WTC11 (cell line): Measurements from ENCODE around the gene TBC1D14. TPM values are rescaled to one million over a fixed set of nuclear protein-coding genes. Genes with fewer than 3 reads are reported as not detected.

Experiments
- ATAC-seq: fragments of 200-7000 bp; cut with Tn5 transposase; 2 replicates; pipeline ENCODE4 v1.10.0; 2021; ENCODE audit warnings: mild to moderate bottlenecking, moderate library complexity
- CTCF ChIA-PET: fragments of 300-600 bp; sonication (Branson Sonifier 250); formaldehyde crosslinking; loops from one replicate; lab custom pipeline; 2021; ENCODE audit warnings: antibody characterized with exemption; lab: Charles Lee
- POLR2A ChIA-PET: fragments of 350-600 bp; sonication (Branson Sonifier 250); formaldehyde crosslinking; loops from one replicate; lab custom pipeline; 2021; ENCODE audit warnings: antibody characterized with exemption; lab: Charles Lee
- DNase-seq: peaks from one replicate; pipeline ENCODE4 v3.0.0; 2021; ENCODE audit warnings: low spot score
- H3K27ac Mint-ChIP-seq: 2 replicates; pipeline ENCODE4 v1.8.0; 2021; ENCODE audit warnings: mixed read lengths
- H3K27me3 Mint-ChIP-seq: 2 replicates; pipeline ENCODE4 v1.8.0; 2021; ENCODE audit warnings: low read depth, mild to moderate bottlenecking, moderate library complexity, mixed read lengths
- H3K36me3 Mint-ChIP-seq: 2 replicates; pipeline ENCODE4 v1.8.0; 2021; ENCODE audit warnings: mixed read lengths
- H3K4me1 Mint-ChIP-seq: 2 replicates; pipeline ENCODE4 v1.8.0; 2022; ENCODE audit warnings: mixed read lengths
- H3K4me3 Mint-ChIP-seq: 2 replicates; pipeline ENCODE4 v1.8.0; 2021; ENCODE audit warnings: mild to moderate bottlenecking, moderate library complexity, mixed read lengths
- H3K9me3 Mint-ChIP-seq: 2 replicates; pipeline ENCODE4 v1.8.0; 2021; ENCODE audit warnings: mixed read lengths
- HMGA2 ChIP-seq: fragments of 250-450 bp; sonication (Bioruptor Pico); IDR thresholded peaks from 2 replicates; pipeline ENCODE4 v1.4.0; 2021; ENCODE audit warnings: mild to moderate bottlenecking, moderate library complexity
- KAT7 ChIP-seq: sonication (generic); formaldehyde crosslinking; IDR thresholded peaks from 2 replicates; pipeline ENCODE4 v1.8.1; 2023; ENCODE audit warnings: missing genetic modification reagents, mild to moderate bottlenecking, borderline replicate concordance
- NFE2L1 ChIP-seq: sonication (generic); formaldehyde crosslinking; IDR thresholded peaks from 2 replicates; pipeline ENCODE4 v1.8.1; 2023; ENCODE audit warnings: missing genetic modification reagents
- PRRX2 ChIP-seq: fragments of 250-450 bp; sonication (Bioruptor Pico); IDR thresholded peaks from 2 replicates; pipeline ENCODE4 v1.8.0; 2021; ENCODE audit warnings: mild to moderate bottlenecking
- RORB ChIP-seq: fragments of 250-450 bp; sonication (Bioruptor Pico); IDR thresholded peaks from 2 replicates; pipeline ENCODE4 v1.9.0; 2021; ENCODE audit warnings: mild to moderate bottlenecking
- ZNF138 ChIP-seq: sonication (generic); formaldehyde crosslinking; conservative IDR thresholded peaks from 2 replicates; pipeline ENCODE4 v1.8.1; 2022; ENCODE audit warnings: mild to moderate bottlenecking, moderate library complexity, missing genetic modification reagents
- ZNF232 ChIP-seq: sonication (generic); formaldehyde crosslinking; IDR thresholded peaks from 2 replicates; pipeline ENCODE4 v1.8.0; 2022; ENCODE audit warnings: mild to moderate bottlenecking, missing genetic modification reagents
- ZNF416 ChIP-seq: fragments of 250-450 bp; sonication (Bioruptor Pico); IDR thresholded peaks from 2 replicates; pipeline ENCODE4 v1.9.0; 2021; ENCODE audit warnings: mild to moderate bottlenecking, inconsistent platforms
- total RNA-seq: library from RNA; stranded (reverse); gene quantifications from 3 replicates; pipeline ENCODE4 v1.2.3, GENCODE V29; 2021
- TF ChIP-seq, protein P1 (sequence below): sonication (generic); formaldehyde crosslinking; IDR thresholded peaks from 2 replicates; pipeline ENCODE4 v1.8.0; 2022; ENCODE audit warnings: missing genetic modification reagents
- TF ChIP-seq, protein P2 (sequence below): sonication (generic); formaldehyde crosslinking; IDR thresholded peaks from 2 replicates; pipeline ENCODE4 v1.8.1; 2023; ENCODE audit warnings: mild to moderate bottlenecking, missing genetic modification reagents
- TF ChIP-seq, protein P3 (sequence below): sonication (generic); formaldehyde crosslinking; IDR thresholded peaks from 2 replicates; pipeline ENCODE4 v1.8.1; 2022; ENCODE audit warnings: mild to moderate bottlenecking, missing genetic modification reagents, moderate library complexity, borderline replicate concordance
- TF ChIP-seq, protein P4 (sequence below): sonication (generic); formaldehyde crosslinking; IDR thresholded peaks from 2 replicates; pipeline ENCODE4 v1.8.0; 2022; ENCODE audit warnings: mild to moderate bottlenecking, missing genetic modification reagents
- TF ChIP-seq, protein P5 (sequence below): sonication (generic); formaldehyde crosslinking; IDR thresholded peaks from 2 replicates; pipeline ENCODE4 v1.8.1; 2023; ENCODE audit warnings: mild to moderate bottlenecking, missing genetic modification reagents, moderate library complexity
- TF ChIP-seq, protein P6 (sequence below): fragments of 250-450 bp; sonication (Bioruptor Pico); IDR thresholded peaks from 2 replicates; pipeline ENCODE4 v1.9.0; 2021; ENCODE audit warnings: mild to moderate bottlenecking
- TF ChIP-seq, protein P7 (sequence below): fragments of 250-450 bp; sonication (Bioruptor Pico); IDR thresholded peaks from 2 replicates; pipeline ENCODE4 v1.8.0; 2021; ENCODE audit warnings: mild to moderate bottlenecking
- TF ChIP-seq, protein P8 (sequence below): sonication (generic); formaldehyde crosslinking; IDR thresholded peaks from 2 replicates; pipeline ENCODE4 v1.8.0; 2023; ENCODE audit warnings: missing genetic modification reagents, mild to moderate bottlenecking, borderline replicate concordance
- TF ChIP-seq, protein P9 (sequence below): sonication (generic); formaldehyde crosslinking; IDR thresholded peaks from 2 replicates; pipeline ENCODE4 v1.8.0; 2022; ENCODE audit warnings: mild to moderate bottlenecking, missing genetic modification reagents

Gene TBC1D14
- total RNA-seq, 1 experiment from 2014 or later = 45.1 TPM

DNA sequence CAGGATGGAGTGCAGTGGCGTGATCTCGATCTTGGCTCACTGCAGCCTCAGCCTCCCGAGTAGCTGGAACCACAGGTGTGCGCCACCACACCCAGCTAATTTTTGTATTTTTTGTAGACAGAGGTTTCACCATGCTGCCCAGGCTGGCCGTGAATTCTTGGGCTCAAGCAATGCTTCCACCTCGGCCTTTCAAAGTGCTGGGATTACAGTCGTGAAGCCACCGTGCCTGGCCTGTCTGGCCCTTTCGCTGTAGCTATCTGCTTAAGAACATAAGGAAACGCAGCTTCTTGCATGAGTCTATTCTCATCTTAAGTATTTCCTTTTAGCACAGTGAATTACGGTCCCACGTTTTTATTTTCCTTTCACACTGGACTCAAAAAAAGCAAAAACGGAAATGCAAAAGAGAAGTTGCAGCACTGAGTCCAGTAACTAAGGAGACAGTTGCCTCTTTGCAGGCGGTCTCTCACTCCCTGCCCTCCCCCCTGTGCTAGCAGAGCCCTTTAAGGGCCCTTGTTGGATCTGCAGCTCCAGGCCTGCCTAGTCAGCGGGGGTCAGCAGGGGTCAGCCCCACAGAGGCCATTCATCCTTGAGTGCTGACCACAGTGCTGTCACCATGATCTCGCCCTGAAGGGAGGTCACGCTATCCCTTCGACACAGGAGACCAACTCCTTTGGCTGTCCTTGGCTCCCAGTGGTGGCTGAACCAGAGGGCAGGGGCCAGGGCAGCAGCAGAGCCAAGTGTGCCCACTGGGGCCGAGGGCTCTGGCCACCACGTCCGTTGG is 21.8 kb upstream of the TBC1D14 start (continued):
- TF ChIP-seq, protein P1, sequence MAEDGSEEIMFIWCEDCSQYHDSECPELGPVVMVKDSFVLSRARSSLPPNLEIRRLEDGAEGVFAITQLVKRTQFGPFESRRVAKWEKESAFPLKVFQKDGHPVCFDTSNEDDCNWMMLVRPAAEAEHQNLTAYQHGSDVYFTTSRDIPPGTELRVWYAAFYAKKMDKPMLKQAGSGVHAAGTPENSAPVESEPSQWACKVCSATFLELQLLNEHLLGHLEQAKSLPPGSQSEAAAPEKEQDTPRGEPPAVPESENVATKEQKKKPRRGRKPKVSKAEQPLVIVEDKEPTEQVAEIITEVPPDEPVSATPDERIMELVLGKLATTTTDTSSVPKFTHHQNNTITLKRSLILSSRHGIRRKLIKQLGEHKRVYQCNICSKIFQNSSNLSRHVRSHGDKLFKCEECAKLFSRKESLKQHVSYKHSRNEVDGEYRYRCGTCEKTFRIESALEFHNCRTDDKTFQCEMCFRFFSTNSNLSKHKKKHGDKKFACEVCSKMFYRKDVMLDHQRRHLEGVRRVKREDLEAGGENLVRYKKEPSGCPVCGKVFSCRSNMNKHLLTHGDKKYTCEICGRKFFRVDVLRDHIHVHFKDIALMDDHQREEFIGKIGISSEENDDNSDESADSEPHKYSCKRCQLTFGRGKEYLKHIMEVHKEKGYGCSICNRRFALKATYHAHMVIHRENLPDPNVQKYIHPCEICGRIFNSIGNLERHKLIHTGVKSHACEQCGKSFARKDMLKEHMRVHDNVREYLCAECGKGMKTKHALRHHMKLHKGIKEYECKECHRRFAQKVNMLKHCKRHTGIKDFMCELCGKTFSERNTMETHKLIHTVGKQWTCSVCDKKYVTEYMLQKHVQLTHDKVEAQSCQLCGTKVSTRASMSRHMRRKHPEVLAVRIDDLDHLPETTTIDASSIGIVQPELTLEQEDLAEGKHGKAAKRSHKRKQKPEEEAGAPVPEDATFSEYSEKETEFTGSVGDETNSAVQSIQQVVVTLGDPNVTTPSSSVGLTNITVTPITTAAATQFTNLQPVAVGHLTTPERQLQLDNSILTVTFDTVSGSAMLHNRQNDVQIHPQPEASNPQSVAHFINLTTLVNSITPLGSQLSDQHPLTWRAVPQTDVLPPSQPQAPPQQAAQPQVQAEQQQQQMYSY (CRISPR knock-in tag) = no peak
- TF ChIP-seq, protein P2, sequence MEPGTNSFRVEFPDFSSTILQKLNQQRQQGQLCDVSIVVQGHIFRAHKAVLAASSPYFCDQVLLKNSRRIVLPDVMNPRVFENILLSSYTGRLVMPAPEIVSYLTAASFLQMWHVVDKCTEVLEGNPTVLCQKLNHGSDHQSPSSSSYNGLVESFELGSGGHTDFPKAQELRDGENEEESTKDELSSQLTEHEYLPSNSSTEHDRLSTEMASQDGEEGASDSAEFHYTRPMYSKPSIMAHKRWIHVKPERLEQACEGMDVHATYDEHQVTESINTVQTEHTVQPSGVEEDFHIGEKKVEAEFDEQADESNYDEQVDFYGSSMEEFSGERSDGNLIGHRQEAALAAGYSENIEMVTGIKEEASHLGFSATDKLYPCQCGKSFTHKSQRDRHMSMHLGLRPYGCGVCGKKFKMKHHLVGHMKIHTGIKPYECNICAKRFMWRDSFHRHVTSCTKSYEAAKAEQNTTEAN = no peak
- TF ChIP-seq, protein P3, sequence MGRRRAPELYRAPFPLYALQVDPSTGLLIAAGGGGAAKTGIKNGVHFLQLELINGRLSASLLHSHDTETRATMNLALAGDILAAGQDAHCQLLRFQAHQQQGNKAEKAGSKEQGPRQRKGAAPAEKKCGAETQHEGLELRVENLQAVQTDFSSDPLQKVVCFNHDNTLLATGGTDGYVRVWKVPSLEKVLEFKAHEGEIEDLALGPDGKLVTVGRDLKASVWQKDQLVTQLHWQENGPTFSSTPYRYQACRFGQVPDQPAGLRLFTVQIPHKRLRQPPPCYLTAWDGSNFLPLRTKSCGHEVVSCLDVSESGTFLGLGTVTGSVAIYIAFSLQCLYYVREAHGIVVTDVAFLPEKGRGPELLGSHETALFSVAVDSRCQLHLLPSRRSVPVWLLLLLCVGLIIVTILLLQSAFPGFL = no peak
- TF ChIP-seq KAT7 (CRISPR knock-in tag) = no peak
- TF ChIP-seq, protein P4, sequence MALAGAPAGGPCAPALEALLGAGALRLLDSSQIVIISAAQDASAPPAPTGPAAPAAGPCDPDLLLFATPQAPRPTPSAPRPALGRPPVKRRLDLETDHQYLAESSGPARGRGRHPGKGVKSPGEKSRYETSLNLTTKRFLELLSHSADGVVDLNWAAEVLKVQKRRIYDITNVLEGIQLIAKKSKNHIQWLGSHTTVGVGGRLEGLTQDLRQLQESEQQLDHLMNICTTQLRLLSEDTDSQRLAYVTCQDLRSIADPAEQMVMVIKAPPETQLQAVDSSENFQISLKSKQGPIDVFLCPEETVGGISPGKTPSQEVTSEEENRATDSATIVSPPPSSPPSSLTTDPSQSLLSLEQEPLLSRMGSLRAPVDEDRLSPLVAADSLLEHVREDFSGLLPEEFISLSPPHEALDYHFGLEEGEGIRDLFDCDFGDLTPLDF (CRISPR knock-in tag) = no peak
- TF ChIP-seq PRRX2 (CRISPR knock-in tag) = no peak
- no peak for TF ChIP-seq HMGA2 (CRISPR knock-in tag)
- TF ChIP-seq, protein P5, sequence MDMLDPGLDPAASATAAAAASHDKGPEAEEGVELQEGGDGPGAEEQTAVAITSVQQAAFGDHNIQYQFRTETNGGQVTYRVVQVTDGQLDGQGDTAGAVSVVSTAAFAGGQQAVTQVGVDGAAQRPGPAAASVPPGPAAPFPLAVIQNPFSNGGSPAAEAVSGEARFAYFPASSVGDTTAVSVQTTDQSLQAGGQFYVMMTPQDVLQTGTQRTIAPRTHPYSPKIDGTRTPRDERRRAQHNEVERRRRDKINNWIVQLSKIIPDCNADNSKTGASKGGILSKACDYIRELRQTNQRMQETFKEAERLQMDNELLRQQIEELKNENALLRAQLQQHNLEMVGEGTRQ (CRISPR knock-in tag) = no peak
- TF ChIP-seq, protein P6, sequence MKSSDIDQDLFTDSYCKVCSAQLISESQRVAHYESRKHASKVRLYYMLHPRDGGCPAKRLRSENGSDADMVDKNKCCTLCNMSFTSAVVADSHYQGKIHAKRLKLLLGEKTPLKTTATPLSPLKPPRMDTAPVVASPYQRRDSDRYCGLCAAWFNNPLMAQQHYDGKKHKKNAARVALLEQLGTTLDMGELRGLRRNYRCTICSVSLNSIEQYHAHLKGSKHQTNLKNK (CRISPR knock-in tag) = no peak
- no peak for TF ChIP-seq ZNF138
- no peak for TF ChIP-seq NFE2L1 (CRISPR knock-in tag)
- TF ChIP-seq, protein P7, sequence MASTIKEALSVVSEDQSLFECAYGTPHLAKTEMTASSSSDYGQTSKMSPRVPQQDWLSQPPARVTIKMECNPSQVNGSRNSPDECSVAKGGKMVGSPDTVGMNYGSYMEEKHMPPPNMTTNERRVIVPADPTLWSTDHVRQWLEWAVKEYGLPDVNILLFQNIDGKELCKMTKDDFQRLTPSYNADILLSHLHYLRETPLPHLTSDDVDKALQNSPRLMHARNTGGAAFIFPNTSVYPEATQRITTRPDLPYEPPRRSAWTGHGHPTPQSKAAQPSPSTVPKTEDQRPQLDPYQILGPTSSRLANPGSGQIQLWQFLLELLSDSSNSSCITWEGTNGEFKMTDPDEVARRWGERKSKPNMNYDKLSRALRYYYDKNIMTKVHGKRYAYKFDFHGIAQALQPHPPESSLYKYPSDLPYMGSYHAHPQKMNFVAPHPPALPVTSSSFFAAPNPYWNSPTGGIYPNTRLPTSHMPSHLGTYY (CRISPR knock-in tag) = no peak

DNA sequence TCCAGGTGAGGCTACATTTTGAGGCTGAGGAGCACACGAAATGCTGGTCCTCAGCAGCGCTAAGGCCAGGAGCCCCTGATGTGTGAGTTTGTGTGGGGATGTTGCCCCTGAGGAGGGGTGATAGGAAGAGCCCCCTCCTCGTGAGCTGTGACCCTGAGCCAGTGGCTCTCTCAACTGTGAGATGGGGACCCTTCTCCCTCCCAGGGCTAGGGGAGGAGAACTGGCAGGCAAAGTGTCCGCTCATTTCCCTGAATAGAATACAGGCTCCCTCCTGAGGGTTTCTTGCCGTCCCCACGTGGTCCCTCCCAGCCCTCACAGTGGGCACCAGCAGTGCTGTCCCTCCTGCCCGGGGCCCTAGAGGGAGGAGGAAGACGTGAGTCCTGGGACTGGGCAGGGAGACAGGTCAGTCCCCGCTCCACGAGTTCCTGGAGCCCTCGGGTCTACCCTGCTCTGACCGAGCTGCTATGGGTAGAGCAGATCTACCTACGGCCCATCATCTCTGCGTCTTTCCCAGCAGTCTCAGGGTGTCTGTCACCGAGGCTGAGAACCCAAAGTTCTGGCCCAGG is 21.0 kb upstream of the TBC1D14 start:
- ChIA-PET POLR2A (no interaction called here), CTCF (no interaction called here)
- Mint-ChIP-seq H3K4me3 (no peak overlapping the region), H3K9me3 (peaks cover 10% of the 10 kb centered on the region), H3K36me3 (peaks cover 12% of the 10 kb centered on the region), H3K27ac (no peak overlapping the region), H3K4me1 (peaks cover 10% of the 10 kb centered on the region), H3K27me3 (no peaks in the 10 kb centered on the region)
- DNase-seq (no peak), ATAC-seq (no peak)
- TF ChIP-seq, protein P8, sequence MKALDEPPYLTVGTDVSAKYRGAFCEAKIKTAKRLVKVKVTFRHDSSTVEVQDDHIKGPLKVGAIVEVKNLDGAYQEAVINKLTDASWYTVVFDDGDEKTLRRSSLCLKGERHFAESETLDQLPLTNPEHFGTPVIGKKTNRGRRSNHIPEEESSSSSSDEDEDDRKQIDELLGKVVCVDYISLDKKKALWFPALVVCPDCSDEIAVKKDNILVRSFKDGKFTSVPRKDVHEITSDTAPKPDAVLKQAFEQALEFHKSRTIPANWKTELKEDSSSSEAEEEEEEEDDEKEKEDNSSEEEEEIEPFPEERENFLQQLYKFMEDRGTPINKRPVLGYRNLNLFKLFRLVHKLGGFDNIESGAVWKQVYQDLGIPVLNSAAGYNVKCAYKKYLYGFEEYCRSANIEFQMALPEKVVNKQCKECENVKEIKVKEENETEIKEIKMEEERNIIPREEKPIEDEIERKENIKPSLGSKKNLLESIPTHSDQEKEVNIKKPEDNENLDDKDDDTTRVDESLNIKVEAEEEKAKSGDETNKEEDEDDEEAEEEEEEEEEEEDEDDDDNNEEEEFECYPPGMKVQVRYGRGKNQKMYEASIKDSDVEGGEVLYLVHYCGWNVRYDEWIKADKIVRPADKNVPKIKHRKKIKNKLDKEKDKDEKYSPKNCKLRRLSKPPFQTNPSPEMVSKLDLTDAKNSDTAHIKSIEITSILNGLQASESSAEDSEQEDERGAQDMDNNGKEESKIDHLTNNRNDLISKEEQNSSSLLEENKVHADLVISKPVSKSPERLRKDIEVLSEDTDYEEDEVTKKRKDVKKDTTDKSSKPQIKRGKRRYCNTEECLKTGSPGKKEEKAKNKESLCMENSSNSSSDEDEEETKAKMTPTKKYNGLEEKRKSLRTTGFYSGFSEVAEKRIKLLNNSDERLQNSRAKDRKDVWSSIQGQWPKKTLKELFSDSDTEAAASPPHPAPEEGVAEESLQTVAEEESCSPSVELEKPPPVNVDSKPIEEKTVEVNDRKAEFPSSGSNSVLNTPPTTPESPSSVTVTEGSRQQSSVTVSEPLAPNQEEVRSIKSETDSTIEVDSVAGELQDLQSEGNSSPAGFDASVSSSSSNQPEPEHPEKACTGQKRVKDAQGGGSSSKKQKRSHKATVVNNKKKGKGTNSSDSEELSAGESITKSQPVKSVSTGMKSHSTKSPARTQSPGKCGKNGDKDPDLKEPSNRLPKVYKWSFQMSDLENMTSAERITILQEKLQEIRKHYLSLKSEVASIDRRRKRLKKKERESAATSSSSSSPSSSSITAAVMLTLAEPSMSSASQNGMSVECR (CRISPR knock-in tag) = no peak
- TF ChIP-seq RORB (CRISPR knock-in tag) (no peak), ZNF232 (CRISPR knock-in tag) (no peak), ZNF416 (CRISPR knock-in tag) (no peak)
- TF ChIP-seq, protein P5 (CRISPR knock-in tag) = no peak
- TF ChIP-seq, protein P9, sequence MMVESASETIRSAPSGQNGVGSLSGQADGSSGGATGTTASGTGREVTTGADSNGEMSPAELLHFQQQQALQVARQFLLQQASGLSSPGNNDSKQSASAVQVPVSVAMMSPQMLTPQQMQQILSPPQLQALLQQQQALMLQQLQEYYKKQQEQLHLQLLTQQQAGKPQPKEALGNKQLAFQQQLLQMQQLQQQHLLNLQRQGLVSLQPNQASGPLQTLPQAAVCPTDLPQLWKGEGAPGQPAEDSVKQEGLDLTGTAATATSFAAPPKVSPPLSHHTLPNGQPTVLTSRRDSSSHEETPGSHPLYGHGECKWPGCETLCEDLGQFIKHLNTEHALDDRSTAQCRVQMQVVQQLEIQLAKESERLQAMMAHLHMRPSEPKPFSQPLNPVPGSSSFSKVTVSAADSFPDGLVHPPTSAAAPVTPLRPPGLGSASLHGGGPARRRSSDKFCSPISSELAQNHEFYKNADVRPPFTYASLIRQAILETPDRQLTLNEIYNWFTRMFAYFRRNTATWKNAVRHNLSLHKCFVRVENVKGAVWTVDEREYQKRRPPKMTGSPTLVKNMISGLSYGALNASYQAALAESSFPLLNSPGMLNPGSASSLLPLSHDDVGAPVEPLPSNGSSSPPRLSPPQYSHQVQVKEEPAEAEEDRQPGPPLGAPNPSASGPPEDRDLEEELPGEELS = no peak
